Measurements from ENCODE around the gene BBS1.

DNA sequence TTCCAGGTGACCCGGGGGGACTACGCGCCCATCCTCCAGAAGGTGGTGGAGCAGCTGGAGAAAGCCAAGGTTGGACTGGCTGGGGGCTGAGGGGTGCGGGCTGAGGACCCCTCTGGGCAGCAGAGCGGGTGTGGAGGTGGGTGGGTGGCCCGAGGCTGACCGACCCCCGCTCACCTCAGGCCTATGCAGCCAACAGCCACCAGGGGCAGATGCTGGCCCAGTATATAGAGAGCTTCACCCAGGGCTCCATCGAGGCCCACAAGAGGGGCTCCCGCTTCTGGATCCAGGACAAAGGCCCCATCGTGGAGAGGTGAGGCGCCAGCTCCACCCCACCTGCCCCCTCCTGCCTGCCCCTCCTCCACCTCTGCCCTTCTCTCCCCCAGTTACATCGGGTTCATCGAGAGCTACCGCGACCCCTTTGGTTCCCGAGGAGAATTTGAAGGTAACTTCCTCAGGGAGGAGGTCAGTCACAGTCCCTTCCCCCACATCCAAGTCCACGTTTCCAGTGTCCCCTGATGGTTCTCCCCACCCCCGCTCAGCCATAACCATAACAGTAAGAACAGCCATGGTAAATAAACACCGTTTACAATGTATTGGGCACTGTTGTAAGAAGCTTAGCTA is 19.0 kb upstream of the BBS1 start:
- TF ChIP-seq, protein P1, sequence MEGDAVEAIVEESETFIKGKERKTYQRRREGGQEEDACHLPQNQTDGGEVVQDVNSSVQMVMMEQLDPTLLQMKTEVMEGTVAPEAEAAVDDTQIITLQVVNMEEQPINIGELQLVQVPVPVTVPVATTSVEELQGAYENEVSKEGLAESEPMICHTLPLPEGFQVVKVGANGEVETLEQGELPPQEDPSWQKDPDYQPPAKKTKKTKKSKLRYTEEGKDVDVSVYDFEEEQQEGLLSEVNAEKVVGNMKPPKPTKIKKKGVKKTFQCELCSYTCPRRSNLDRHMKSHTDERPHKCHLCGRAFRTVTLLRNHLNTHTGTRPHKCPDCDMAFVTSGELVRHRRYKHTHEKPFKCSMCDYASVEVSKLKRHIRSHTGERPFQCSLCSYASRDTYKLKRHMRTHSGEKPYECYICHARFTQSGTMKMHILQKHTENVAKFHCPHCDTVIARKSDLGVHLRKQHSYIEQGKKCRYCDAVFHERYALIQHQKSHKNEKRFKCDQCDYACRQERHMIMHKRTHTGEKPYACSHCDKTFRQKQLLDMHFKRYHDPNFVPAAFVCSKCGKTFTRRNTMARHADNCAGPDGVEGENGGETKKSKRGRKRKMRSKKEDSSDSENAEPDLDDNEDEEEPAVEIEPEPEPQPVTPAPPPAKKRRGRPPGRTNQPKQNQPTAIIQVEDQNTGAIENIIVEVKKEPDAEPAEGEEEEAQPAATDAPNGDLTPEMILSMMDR (IDR thresholded peaks at IDR 0.05 in 2 of 3, conservative IDR thresholded peaks at IDR 0.05 in 1 of 3; ENCODE audit: borderline replicate concordance in 1 of 3, insufficient read depth in 1 of 3, low read depth in 2 of 3, low read length in 2 of 3): peak in 2 of 3 experiments; percentile 58 to 61; a peak in 4 of 6 replicates
- TF ChIP-seq POLR2AphosphoS5 (IDR thresholded peaks at IDR 0.05; ENCODE audit: low read depth, low read length): no peak
- no peak for TF ChIP-seq POLR2A (IDR thresholded peaks at IDR 0.05; ENCODE audit: borderline replicate concordance, extremely low read depth, insufficient read depth, insufficient read length)
- TF ChIP-seq EZH2 (IDR thresholded peaks at IDR 0.05): no peak
- TF ChIP-seq YY1 (IDR thresholded peaks at IDR 0.05; ENCODE audit: extremely low read depth, insufficient replicate concordance, low read depth, low read length): no peak
- TF ChIP-seq REST (IDR thresholded peaks at IDR 0.05; ENCODE audit: low read depth): no peak
- TF ChIP-seq JUND (IDR thresholded peaks at IDR 0.05): no peak
- no peak for TF ChIP-seq TCF7L2 (IDR thresholded peaks at IDR 0.05; ENCODE audit: borderline replicate concordance, extremely low read depth, insufficient read depth, insufficient read length)
- no peak for TF ChIP-seq ZNF274 (IDR thresholded peaks at IDR 0.05; ENCODE audit: low read depth, low read length)
- no peak for TF ChIP-seq EZH2phosphoT487 (IDR thresholded peaks at IDR 0.05; ENCODE audit: borderline replicate concordance)
- TF ChIP-seq SRF (IDR thresholded peaks at IDR 0.05; ENCODE audit: low read depth): no peak
- TF ChIP-seq ZFX (IDR thresholded peaks at IDR 0.05): no peak
